ENCODE results near the gene CHCHD2. TPM values are rescaled to one million over a fixed set of nuclear protein-coding genes. Genes with fewer than 3 reads are reported as not detected.

CHCHD2 gene
- polyA plus RNA-seq, 3 donors, result 251 to 306 (median 302) TPM

Other genes starting within 250 kb of the CHCHD2 start
- gene SEPTIN14, start 243.7 kb downstream of the CHCHD2 start, polyA plus RNA-seq (ENCODE audit: insufficient read length in 3 of 3), result under 1 TPM; 0.19 to 0.50 (median 0.32) TPM
- gene ZNF713, start 219.0 kb downstream of the CHCHD2 start, polyA plus RNA-seq (ENCODE audit: insufficient read length in 3 of 3), result 10 to 100 TPM; 10.8 to 16.5 (median 14.0) TPM
- 10 to 100 TPM; 14.2 to 18.3 (median 15.7) TPM for gene MRPS17, start 154.6 kb downstream of the CHCHD2 start, polyA plus RNA-seq (ENCODE audit: insufficient read length in 3 of 3)
- gene NIPSNAP2, start 141.9 kb downstream of the CHCHD2 start, polyA plus RNA-seq (ENCODE audit: insufficient read length in 3 of 3), result 100 to 1,000 TPM in 2 of 3 donors, 10 to 100 TPM in 1; 97.2 to 114 (median 114) TPM
- gene PSPH, start 55.0 kb downstream of the CHCHD2 start, polyA plus RNA-seq (ENCODE audit: insufficient read length in 3 of 3), result 10 to 100 TPM; 26.4 to 37.9 (median 35.5) TPM
- 100 to 1,000 TPM; 203 to 252 (median 239) TPM for gene CCT6A, start 54.7 kb downstream of the CHCHD2 start, polyA plus RNA-seq (ENCODE audit: insufficient read length in 3 of 3)
- gene SUMF2, start 42.2 kb downstream of the CHCHD2 start, polyA plus RNA-seq (ENCODE audit: insufficient read length in 3 of 3), result 100 to 1,000 TPM; 128 to 160 (median 147) TPM
- gene PHKG1, start 13.5 kb downstream of the CHCHD2 start, polyA plus RNA-seq (ENCODE audit: insufficient read length in 3 of 3), result 1 to 10 TPM; 1.0 to 3.0 (median 2.6) TPM
- 1 to 10 TPM; 2.5 to 3.1 (median 2.7) TPM for gene NUPR2, start 9.9 kb upstream of the CHCHD2 start, polyA plus RNA-seq (ENCODE audit: insufficient read length in 3 of 3)

Measured in renal pelvis (tissue), 3 donors.